GM11168 (cell line): ENCODE results near the gene RFTN2.
"Not testable (repeated sequence)": the region's sequence is repeated elsewhere in the genome, so short reads cannot be mapped to it uniquely, and the experiment has no call there.

Source experiments
- in situ Hi-C: fragments of 300-500 bp; cut with MboI; formaldehyde crosslinking; loops from one replicate; pipeline ENCODE4 v1.12.0; 2022; ENCODE audit warnings: low sequenced_read_pairs; ENCODE audit not compliant: unreplicated experiment

Gene RFTN2

DNA sequence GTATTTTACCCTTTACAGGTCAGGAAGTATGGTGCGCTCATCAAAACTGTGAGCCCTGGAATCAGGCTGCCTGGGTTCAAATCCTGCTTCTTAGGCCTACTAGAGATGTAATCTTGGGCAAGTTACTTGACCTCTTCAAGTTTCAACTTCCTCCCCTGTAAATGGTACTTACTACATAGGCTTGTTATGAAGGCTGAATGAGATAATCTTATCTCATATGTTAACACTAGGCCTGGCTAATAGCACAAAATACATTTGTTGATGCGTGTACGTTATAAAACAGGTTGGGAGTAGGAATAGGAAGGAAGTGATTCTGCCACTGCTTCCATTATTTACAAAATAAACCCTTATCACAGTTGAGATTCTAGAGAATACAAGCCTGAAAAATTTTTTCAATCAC, 1.7 kb upstream of the RFTN2 start:
- in situ Hi-C loops: no loop called here

DNA sequence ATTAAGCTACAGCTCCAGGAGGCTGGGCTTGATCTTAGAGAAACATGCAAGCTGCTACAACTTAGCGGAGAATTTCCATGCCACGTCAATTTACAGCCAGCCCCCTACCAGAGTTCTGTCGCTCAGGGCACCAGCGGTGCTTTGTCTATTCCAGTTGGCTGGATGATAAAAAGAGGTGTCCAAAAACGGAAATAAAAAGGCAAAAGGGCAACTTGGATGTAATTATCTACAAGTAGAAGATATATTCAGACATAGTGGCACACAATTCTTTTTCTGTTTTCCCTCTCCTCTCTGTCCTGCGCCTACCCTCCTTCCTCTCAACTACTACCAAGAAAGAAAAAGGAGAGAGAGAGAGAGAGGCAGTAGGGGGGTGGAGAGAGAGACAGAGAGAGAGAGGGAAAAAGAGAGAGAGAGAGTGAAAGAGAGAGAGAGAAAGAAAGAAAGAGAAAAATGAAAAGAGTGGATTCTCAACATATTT, 363 bp upstream of the RFTN2 start:
- in situ Hi-C loops: no loop called here

DNA sequence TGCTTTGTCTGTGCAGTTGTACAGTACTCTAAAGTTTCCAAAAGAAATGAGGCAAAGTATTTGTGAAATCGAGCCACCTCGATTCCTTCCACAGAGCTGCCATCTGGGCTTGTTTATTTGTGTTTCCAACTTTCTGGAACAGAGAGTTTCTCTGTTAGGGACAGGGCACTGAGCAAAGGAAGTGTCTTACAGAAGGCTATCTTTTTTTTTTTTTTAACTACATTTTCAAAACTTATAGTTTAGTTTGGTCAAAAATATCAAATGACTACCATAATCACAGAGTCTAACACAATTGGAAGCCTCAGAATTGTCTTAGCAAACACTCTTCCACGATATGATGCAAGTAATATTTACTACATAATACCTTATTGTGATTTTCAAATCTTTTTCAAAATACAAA, 796 bp downstream of the RFTN2 start:
- in situ Hi-C loops: no loop called here

DNA sequence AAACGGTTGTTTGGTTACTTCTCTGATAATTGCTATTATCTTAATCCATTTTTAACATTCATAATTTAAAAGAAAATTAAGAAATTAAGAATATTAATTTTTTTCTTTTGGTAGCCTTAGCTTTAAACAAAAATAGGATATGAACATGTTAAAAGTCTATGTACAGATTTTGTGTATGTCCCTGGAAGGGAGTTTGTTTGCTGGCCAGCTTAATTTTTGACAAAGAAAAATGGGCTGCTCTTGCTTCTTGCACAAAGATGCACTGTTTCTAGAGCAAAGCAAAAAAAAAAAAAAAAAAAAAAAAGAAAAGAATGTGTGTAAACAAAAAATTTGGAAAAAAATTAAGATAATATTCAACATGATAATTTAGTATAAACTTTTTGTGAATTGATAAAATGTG, 1.3 kb downstream of the RFTN2 start:
- in situ Hi-C loops: no loop called here

DNA sequence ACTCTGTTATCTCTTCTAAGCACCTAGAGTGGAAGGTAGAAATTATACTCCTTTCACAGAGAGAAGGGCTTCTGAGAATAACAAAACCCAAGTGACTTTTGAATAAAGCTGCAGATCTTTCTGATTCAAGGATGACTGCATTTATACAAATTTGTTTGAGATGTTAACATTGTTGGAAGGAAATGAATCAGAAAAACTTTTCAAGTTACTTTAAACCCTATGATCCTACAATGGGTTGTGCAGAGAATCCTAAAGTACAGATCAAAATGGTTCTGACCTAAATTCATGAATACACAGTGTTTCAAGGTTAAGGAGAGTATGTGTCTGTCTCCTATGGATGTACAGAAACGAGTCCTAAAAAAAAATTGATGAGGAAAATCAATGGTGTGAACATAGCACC, 1.8 kb downstream of the RFTN2 start:
- in situ Hi-C loops: no loop called here

DNA sequence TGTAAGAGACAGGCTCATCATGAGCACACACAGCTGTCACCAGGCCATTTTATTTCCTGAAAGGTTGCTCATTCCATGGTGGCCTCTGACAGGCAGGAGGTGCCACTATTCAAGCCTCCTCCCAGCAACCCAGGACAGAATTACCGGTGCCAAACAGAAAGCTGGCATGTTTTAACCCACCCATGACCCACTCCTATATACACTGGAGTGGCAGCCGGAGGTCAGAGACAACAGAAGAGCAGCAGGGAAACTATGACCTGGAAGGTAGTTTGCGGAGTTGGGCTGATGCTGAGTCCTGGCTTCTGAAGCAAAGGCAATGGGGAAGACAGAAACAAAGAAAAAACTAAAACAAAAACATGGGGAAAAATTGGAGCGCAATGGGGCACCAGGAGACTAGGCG, 2.3 kb downstream of the RFTN2 start:
- in situ Hi-C loops: no loop called here

DNA sequence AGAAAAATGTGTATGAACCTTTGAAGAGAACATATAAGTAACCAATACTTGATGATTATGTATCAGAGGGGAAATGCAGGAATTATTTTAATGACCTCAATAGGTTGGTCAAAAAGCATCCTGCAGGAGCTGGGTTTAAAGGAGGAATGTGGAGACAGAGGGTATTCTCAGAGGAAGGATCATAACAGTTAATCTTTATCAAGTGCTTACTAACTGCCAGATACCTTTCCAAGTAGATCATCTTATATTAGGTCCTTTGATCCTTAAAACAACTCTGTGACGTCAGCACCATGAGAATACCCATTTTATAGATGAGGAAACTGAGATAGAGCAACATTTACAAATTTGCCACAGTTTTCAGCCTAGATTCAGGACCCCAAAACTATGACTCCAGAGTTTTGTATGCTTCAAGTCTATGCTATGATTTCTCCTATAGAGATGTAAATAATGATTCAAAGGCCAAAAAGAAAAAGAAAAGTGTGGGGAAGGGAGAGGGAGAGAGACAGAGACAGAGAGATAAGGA, 3.0 kb downstream of the RFTN2 start:
- in situ Hi-C loops: no loop called here

DNA sequence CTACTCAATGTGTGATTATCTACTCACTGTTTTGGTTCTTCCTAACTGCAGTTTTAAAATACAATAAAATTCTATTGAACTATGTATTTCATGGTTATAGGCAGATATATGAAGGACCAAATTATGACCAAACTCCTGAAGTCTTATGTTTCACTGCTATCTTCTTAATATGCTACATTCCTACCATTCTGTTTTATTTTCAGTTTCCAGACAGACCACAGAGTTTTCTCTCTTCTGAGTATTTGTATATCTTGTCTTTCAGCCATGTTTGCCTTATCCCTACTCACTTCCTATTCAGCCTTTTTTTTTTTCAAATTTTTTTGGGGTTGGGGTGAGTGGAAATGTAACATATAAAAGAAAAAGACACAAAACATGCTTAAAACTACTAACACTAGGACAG, 6.3 kb downstream of the RFTN2 start:
- in situ Hi-C loops: no loop called here

DNA sequence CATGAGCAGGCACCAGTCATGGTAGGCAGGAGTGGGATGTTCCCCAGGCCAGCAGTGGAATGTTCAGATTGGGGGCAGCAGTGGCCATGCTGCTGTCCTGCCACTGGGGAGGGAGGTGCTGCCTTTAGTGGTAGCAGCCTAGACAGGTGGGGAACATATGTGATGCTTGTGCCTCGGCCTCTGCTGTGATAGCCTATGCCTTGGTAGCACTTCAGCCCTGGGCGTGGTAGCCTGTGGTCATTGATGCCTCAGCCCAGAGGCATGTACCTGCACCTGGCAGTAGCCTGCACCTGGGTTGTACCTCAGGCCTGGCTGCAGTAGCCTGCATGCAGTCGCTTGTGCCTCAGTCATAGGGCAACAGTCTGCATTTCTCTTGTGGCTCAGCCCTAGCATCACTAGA, 7.1 kb downstream of the RFTN2 start:
- in situ Hi-C loops: no loop called here

DNA sequence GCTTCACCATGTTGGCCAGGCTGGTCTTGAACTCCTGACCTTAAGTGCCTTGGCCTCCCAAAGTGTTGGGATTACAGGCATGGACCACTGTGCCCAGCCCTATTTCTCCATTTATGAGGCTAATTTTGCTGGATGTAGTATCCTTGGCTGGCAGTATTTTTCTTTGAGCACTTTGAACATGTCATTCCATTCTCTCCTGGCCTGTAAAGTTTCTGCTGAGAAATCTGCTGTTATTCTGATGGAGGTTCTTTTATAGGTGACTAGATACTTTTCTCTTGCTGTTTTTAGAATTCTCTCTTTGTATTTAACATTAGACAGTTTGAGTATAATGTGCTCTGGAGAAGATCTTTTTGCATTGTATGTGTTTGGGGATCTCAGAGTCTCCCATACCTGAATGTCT, 9.1 kb downstream of the RFTN2 start:
- in situ Hi-C loops: no loop called here

DNA sequence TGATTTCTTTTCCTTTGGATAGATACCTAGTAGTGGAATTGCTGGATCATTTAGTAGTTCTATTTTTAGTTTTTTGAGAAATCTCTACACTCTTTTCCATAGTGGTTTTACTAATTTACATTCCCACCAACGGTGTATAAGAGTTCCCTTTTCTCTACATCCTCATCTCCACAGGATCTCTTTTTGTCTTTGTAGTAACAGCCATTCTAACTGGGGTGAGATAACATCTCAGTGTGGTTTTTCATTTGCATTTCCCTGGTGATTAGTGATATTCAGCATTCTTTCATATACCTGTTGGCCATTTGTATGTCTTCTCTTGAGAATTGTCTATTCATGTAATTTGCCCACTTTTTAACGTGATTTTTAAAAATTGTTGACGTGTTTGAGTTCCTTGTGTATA, 13.8 kb downstream of the RFTN2 start:
- in situ Hi-C loops: no loop called here

DNA sequence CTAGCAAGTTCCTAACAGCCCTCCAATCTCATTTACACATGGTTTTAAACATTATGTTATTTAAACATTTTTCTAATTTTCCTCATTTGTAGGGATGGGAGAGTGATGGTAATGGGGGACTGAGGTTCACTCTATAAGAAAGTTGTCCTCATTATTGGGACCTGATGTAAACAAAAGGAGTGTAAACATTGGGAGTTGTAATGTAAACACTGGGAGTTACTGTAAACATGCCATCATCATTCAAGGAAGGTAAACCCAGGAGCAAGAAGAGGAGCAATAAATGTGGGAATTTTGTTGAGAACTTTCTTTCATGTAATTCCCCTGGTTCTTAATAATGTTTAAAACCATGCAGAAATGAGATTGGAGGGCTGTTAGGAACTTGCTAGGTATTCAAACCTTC, 17.8 kb downstream of the RFTN2 start:
- in situ Hi-C loops: no loop called here

DNA sequence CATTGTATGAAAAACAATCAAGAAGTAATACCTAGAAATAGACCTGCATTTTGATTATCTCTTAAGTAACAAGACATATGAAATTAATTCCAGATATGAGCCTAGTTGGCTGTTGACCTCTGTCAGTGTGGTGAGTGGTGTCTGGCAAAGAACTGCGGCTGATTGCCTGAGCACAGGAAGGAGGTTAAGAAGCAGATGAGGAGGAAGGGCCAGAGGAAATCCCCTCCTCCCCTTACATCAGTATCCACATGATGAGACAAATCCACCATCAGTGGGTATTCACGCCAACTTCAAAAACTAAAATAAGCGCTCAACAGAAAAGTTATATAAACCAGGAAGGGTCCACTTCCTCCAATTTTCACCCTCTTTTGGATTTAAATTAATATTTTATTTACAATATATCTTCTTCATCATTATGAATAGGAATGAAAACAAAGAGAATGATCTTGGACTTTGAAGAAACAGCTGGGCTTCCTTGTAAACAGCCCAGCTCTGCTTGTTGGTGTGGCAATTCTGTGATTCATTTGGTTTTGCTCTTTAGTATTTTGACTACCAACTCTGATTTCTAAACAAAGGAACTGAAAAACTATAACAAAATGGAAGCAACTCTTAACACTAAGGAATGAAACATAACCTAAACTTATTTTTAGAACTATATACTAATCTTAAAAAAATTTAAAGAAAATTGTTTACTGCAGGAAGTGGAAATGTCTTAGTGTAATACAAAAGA, 27.3 kb downstream of the RFTN2 start:
- in situ Hi-C loops: no loop called here

DNA sequence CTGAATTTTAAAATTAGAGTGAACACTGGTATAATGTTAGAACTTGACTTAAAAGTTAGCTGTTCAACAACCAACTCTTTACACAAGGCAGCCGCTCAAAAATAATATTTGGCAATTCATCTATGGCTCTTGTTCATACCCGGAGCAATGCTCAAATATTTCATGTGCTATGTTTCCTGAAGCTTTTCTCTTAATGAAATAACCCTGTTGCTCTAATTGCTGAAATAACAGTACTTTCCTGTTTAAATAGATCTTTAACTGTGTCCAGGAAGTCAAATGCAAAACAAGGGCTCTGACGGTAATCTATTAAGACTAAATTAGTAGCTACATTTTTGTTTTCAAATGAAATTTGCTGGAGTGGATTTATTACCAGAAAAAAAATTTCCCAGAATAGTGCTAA, 33.7 kb downstream of the RFTN2 start:
- in situ Hi-C loops: no loop called here

DNA sequence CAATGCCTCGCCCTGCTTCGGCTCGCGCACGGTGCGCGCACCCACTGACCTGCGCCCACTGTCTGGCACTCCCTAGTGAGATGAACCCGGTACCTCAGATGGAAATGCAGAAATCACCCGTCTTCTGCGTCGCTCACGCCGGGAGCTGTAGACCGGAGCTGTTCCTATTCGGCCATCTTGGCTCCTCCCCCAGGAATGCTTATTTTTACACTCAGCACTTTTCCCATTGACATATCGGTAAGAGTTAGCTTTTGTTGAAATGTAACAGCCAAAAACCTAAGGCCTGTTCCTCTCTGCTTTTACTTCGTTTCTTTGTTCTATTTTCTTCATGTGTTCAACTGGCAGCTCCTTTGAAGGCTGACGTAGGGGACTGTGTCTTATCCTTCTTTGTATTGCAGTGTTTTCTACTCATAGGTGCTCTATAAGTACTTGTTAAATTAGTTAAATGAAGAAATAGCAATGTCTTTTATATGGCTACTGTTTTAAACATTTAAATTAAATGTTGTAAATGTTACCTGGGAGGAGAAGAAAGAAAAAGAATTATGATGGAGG, 34.7 kb downstream of the RFTN2 start:
- in situ Hi-C loops: not testable (repeated sequence)

DNA sequence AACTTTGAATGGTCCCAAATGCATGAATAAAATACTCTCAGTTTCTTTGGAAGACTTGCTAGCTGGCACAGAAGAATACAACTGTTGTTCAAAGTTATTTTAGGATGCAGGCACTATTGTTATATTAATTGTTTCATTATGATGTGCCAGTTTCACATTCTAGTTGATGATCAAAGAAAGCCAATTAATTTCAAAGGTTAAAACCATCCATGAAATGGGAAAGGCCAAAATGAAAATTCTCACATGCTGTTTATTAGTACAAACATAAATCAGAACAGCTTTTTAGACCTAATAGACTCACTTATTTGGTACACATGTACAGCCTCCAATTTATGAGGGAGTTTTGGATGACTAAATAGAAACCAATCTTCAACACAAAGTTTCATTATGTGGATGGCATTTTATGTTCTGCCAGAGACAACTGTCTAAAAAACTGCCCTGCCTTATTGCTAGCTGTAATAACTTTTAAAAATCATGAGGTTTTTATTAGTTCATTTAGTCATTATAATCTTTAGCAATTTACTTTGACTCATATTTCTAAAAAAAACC, 42.2 kb downstream of the RFTN2 start:
- in situ Hi-C loops: no loop called here

DNA sequence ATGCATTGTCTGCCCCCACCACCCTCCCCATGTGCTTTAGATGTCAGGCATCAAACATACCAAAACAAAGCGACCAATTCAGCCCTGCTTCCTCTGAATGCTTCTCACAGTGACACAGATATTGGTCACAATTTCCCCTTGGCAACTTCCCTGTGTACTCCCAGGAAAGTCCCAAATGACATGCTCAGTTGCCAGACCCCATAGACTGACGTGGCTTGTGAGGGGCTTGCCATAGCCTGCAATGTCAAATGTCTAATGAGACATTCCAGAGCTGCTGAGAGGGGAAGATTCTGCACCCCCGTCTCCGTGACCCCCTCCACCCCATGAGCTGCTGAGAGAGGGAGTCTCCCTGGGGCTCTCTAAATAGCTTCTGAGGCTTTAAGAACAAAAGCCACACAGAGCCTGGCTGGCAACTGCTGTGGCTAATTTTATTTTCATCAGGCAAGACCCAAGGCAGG, 47.3 kb downstream of the RFTN2 start:
- in situ Hi-C loops: no loop called here

DNA sequence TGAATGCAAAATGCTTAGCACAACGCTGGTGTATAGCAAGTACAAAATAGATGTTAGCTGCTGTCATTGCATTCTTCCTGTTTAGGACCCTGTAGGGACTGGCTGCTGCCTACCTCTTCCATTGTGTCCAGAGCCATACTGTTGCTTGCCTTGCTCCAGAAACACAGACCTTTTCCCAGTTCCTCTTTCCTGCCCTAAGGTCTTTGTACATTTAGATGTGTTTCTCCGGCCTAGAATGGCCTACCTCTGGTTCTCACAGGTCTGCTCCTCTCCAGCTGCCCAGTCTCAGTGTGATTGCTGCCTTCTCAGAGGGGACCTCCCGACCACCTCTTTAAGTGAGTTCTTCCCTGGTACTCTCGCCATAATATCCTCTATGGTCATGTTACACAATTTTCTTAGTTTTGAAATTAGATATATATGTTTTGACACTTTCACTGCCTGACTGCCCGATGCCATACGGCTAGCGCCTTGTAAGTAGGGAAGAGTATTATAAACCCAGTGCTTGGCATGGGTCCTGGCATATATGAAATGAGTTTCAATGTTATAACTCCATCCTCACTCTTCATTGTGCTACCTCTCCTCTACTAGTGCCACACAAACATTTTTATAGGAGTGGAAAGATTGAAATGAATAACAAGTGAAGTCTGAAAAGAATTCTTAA, 48.3 kb downstream of the RFTN2 start:
- in situ Hi-C loops: no loop called here

DNA sequence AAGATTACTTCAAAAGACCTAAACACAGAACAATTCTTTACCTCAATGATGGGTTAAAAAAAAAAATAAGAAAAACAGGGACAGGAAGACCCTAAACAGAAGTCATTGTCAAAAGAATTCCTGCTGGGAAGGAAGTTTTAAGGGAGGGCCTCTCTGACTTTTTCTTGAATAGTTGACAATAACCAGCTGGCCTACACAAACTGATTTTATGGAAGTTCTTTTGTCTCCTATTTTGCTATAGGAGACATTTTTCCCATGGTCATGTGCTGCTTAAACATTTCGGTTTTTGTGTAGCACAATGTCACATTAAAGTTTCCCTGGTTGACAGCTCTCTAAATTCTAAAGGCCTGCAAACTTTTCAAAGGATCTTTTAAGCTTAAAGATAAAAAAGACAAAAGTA, 55.3 kb downstream of the RFTN2 start:
- in situ Hi-C loops: no loop called here

DNA sequence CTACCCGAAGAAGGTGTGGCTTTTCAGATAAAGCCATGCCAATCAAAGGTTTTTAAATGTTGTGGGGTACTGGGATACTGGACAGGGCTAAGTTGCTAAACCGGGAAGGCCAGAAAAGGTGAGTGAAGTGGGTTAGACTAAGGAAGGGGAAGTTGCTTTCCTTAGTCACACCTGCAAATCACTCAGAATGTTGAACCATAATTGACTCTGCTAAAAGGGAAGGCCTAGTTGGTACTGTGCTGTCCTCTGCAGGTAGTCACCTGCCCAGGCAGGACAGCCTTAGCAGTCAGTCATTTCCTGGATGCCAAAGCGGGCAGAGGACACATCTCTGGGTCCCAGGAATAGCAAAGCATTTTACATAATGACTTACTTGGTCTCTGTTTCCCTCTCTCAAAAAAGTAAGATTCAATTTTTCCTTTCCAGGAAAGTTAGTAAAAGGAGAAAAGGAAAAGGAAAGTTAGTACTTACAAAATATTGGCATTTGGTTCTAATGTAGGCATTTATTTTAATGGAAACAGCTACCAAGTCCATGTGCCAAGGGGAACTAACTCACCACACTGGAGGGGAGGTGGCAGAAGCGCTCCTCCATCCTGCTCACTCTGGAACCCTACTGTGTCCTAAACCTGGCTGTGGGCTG, 60.3 kb downstream of the RFTN2 start:
- in situ Hi-C loops: no loop called here

DNA sequence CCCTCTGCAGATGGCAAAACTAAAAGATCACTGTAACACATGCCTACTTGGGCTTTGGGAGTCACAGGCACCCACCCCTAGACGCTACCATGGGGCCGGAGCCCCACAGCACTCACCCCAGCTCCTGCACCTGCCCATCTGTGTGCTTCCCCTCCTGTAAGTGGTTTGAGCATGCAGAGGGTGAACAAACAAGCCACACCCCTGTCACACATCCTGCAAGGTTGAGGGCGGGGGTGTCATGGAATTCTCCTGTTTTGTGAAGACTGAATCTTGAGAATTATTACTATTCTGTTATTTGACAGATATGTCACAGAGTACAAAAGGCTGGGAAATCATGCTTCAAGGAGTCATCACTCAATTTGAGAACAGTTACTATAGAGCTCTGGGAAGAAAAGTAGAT, 60.9 kb downstream of the RFTN2 start:
- in situ Hi-C loops: no loop called here
